WTC11 (cell line): ENCODE results near the gene GAS1. TPM values are rescaled to one million over a fixed set of nuclear protein-coding genes. Genes with fewer than 3 reads are reported as not detected.

Experiments used
- ATAC-seq: fragments of 200-7000 bp; cut with Tn5 transposase; 2 replicates; pipeline ENCODE4 v1.10.0; 2021; ENCODE audit warnings: mild to moderate bottlenecking, moderate library complexity
- CTCF ChIA-PET: fragments of 300-600 bp; sonication (Branson Sonifier 250); formaldehyde crosslinking; loops from one replicate; lab custom pipeline; 2021; ENCODE audit warnings: antibody characterized with exemption; lab: Charles Lee
- POLR2A ChIA-PET: fragments of 350-600 bp; sonication (Branson Sonifier 250); formaldehyde crosslinking; loops from one replicate; lab custom pipeline; 2021; ENCODE audit warnings: antibody characterized with exemption; lab: Charles Lee
- DNase-seq: peaks from one replicate; pipeline ENCODE4 v3.0.0; 2021; ENCODE audit warnings: low spot score
- H3K27ac Mint-ChIP-seq: 2 replicates; pipeline ENCODE4 v1.8.0; 2021; ENCODE audit warnings: mixed read lengths
- H3K27me3 Mint-ChIP-seq: 2 replicates; pipeline ENCODE4 v1.8.0; 2021; ENCODE audit warnings: low read depth, mild to moderate bottlenecking, moderate library complexity, mixed read lengths
- H3K36me3 Mint-ChIP-seq: 2 replicates; pipeline ENCODE4 v1.8.0; 2021; ENCODE audit warnings: mixed read lengths
- H3K4me1 Mint-ChIP-seq: 2 replicates; pipeline ENCODE4 v1.8.0; 2022; ENCODE audit warnings: mixed read lengths
- H3K4me3 Mint-ChIP-seq: 2 replicates; pipeline ENCODE4 v1.8.0; 2021; ENCODE audit warnings: mild to moderate bottlenecking, moderate library complexity, mixed read lengths
- H3K9me3 Mint-ChIP-seq: 2 replicates; pipeline ENCODE4 v1.8.0; 2021; ENCODE audit warnings: mixed read lengths
- ATF1 ChIP-seq: sonication (generic); formaldehyde crosslinking; IDR thresholded peaks from 2 replicates; pipeline ENCODE4 v1.8.1; 2023; ENCODE audit warnings: mild to moderate bottlenecking, moderate library complexity, missing genetic modification reagents
- ATF2 ChIP-seq: sonication (generic); formaldehyde crosslinking; IDR thresholded peaks from 2 replicates; pipeline ENCODE4 v1.8.1; 2022; ENCODE audit warnings: low read depth, missing genetic modification reagents, borderline replicate concordance
- E2F1 ChIP-seq: sonication (generic); formaldehyde crosslinking; IDR thresholded peaks from 2 replicates; pipeline ENCODE4 v1.8.0; 2022; ENCODE audit warnings: mild to moderate bottlenecking, missing genetic modification reagents
- IRF1 ChIP-seq: sonication (generic); formaldehyde crosslinking; IDR thresholded peaks from 2 replicates; pipeline ENCODE4 v1.8.0; 2023; ENCODE audit warnings: missing genetic modification reagents
- MAX ChIP-seq: sonication (generic); formaldehyde crosslinking; IDR thresholded peaks from 2 replicates; pipeline ENCODE4 v1.8.0; 2022; ENCODE audit warnings: mild to moderate bottlenecking, missing genetic modification reagents
- MYBL2 ChIP-seq: sonication (generic); formaldehyde crosslinking; IDR thresholded peaks from 2 replicates; pipeline ENCODE4 v1.8.1; 2023; ENCODE audit warnings: mild to moderate bottlenecking, moderate library complexity, missing genetic modification reagents
- NFE2L1 ChIP-seq: sonication (generic); formaldehyde crosslinking; IDR thresholded peaks from 2 replicates; pipeline ENCODE4 v1.8.1; 2023; ENCODE audit warnings: missing genetic modification reagents
- RORB ChIP-seq: fragments of 250-450 bp; sonication (Bioruptor Pico); IDR thresholded peaks from 2 replicates; pipeline ENCODE4 v1.9.0; 2021; ENCODE audit warnings: mild to moderate bottlenecking
- SOX15 ChIP-seq: fragments of 250-450 bp; sonication (Bioruptor Pico); IDR thresholded peaks from 2 replicates; pipeline ENCODE4 v1.9.0; 2021; ENCODE audit warnings: mild to moderate bottlenecking
- STAT6 ChIP-seq: sonication (generic); formaldehyde crosslinking; conservative IDR thresholded peaks from 2 replicates; pipeline ENCODE4 v1.8.1; 2023; ENCODE audit warnings: mild to moderate bottlenecking, low read depth, missing genetic modification reagents, moderate library complexity
- TEAD1 ChIP-seq: sonication (generic); formaldehyde crosslinking; IDR thresholded peaks from 2 replicates; pipeline ENCODE4 v1.8.0; 2022; ENCODE audit warnings: mild to moderate bottlenecking, missing genetic modification reagents
- USF1 ChIP-seq: sonication (generic); formaldehyde crosslinking; IDR thresholded peaks from 2 replicates; pipeline ENCODE4 v1.8.0; 2022; ENCODE audit warnings: mild to moderate bottlenecking, missing genetic modification reagents
- ZNF138 ChIP-seq: sonication (generic); formaldehyde crosslinking; conservative IDR thresholded peaks from 2 replicates; pipeline ENCODE4 v1.8.1; 2022; ENCODE audit warnings: mild to moderate bottlenecking, moderate library complexity, missing genetic modification reagents
- ZNF281 ChIP-seq: sonication (generic); formaldehyde crosslinking; IDR thresholded peaks from 2 replicates; pipeline ENCODE4 v1.8.0; 2023; ENCODE audit warnings: mild to moderate bottlenecking, missing genetic modification reagents
- ZNF532 ChIP-seq: fragments of 250-450 bp; sonication (Bioruptor Pico); IDR thresholded peaks from 2 replicates; pipeline ENCODE4 v1.9.0; 2021; ENCODE audit warnings: mild to moderate bottlenecking, borderline replicate concordance
- ZSCAN18 ChIP-seq: fragments of 250-450 bp; sonication (Bioruptor Pico); IDR thresholded peaks from 2 replicates; pipeline ENCODE4 v2.1.2; 2022; ENCODE audit warnings: mild to moderate bottlenecking, moderate library complexity
- total RNA-seq: library from RNA; stranded (reverse); gene quantifications from 3 replicates; pipeline ENCODE4 v1.2.3, GENCODE V29; 2021

GAS1 gene
- total RNA-seq, 1 experiment from 2014 or later, result 5.0 TPM

- TF ChIP-seq USF1 (no peak), E2F1 (CRISPR knock-in tag) (no peak), ATF2 (CRISPR knock-in tag) (no peak), STAT6 (CRISPR knock-in tag) (no peak), MAX (CRISPR knock-in tag) (no peak), NFE2L1 (no peak), SOX15 (CRISPR knock-in tag) (no peak), ZNF281 (CRISPR knock-in tag) (no peak), ATF1 (CRISPR knock-in tag) (no peak), ZSCAN18 (CRISPR knock-in tag) (no peak)
These were observed 35.9 kb upstream of the GAS1 start (continued) for GRCh38 chr9:86983249-86983619.

GRCh38 chr9:86980802-86981201, 33.5 kb upstream of the GAS1 start:
- ATAC-seq (no peak), DNase-seq (no peak)
- Mint-ChIP-seq H3K9me3 (no peaks in the 10 kb centered on the region), H3K4me1 (0 out of 2 replicates have a peak, but pooled peaks cover 2% of the 10 kb centered on the region), H3K4me3 (no peak overlapping the region), H3K27ac (no peak overlapping the region), H3K36me3 (no peaks in the 10 kb centered on the region), H3K27me3 (no peaks in the 10 kb centered on the region; the same call in 1 of the 2 replicates)
- CTCF ChIA-PET, result no interaction called here
- POLR2A ChIA-PET, result no interaction called here
- TF ChIP-seq RORB (no peak), IRF1 (CRISPR knock-in tag) (no peak), MYBL2 (CRISPR knock-in tag) (no peak), TEAD1 (CRISPR knock-in tag) (no peak), ZNF138 (CRISPR knock-in tag) (no peak), ZNF532 (no peak)
